Esophagus squamous epithelium (tissue), 4 donors: Measurements from ENCODE around the gene KLHDC8A.

ENCODE experiments used
- POLR2A ChIP-seq, 4 donors: fragments of 450-650 bp; IDR thresholded peaks; one replicate each; pipeline ENCODE4 v1.6.1; 2017; ENCODE audit warnings: antibody characterized with exemption in 4 of 4, mild to moderate bottlenecking in 4 of 4, moderate library complexity in 3 of 4
- TF ChIP-seq, protein P1 (sequence below), 6 experiments: fragments of 450-650 bp in 4 of 6; fragments of 200-600 bp in 2 of 6; sonication (generic) in 2 of 6; IDR thresholded peaks; one replicate each; pipeline ENCODE4 v1.5.1; 2016 to 2019; ENCODE audit warnings: antibody characterized with exemption in 6 of 6, mild to moderate bottlenecking in 4 of 6, moderate library complexity in 4 of 6

DNA sequence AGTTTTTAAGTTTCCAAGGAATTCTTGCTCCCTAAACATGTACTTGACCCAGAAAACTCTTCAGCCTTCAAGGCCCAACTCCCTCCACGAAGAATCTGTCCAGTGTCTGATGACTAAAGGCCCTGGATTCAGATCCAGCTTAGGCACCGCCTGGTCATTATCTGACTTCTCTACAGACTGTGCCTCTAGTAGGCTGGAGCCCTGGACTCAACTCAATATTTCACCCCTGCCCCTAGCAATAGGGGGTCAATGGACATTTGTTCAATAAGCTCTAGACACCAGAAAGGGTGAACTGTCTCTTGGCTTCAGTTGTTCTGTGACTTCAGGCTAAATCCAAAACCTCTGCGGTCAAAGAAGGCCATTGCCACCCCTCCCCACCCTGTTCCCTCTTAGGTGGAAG is 69.6 kb downstream of the KLHDC8A start:
- TF ChIP-seq, protein P1, sequence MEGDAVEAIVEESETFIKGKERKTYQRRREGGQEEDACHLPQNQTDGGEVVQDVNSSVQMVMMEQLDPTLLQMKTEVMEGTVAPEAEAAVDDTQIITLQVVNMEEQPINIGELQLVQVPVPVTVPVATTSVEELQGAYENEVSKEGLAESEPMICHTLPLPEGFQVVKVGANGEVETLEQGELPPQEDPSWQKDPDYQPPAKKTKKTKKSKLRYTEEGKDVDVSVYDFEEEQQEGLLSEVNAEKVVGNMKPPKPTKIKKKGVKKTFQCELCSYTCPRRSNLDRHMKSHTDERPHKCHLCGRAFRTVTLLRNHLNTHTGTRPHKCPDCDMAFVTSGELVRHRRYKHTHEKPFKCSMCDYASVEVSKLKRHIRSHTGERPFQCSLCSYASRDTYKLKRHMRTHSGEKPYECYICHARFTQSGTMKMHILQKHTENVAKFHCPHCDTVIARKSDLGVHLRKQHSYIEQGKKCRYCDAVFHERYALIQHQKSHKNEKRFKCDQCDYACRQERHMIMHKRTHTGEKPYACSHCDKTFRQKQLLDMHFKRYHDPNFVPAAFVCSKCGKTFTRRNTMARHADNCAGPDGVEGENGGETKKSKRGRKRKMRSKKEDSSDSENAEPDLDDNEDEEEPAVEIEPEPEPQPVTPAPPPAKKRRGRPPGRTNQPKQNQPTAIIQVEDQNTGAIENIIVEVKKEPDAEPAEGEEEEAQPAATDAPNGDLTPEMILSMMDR (IDR thresholded peaks at IDR 0.05), result no peak
- TF ChIP-seq POLR2A (IDR thresholded peaks at IDR 0.05), result no peak
